GM18517 (cell line): ENCODE measurements around the gene VWA1.
"Not testable (repeated sequence)": the region's sequence is repeated elsewhere in the genome, so short reads cannot be mapped to it uniquely, and the experiment has no call there.

Experiments
- ATAC-seq: cut with Tn5 transposase; IDR thresholded peaks from one replicate; pipeline ENCODE4 v1.9.1; 2021; ENCODE audit warnings: mild to moderate bottlenecking, moderate library complexity; ENCODE audit not compliant: unreplicated experiment

The VWA1 gene

DNA sequence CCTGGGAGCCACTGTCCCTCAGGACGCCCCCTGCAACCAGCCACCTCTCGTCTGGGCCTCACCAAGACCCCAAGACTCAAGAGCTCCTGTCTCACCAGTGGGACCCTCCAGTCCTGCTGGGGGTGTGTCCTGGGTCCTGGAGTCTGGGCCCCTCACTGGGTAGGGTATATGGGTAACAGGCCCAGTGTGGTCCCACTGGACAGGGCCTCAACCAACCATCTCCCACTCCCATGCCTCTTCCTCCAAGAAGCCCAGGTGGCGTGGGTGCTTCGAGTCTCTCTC is 725 bp upstream of the VWA1 start:
- no peak for ATAC-seq

DNA sequence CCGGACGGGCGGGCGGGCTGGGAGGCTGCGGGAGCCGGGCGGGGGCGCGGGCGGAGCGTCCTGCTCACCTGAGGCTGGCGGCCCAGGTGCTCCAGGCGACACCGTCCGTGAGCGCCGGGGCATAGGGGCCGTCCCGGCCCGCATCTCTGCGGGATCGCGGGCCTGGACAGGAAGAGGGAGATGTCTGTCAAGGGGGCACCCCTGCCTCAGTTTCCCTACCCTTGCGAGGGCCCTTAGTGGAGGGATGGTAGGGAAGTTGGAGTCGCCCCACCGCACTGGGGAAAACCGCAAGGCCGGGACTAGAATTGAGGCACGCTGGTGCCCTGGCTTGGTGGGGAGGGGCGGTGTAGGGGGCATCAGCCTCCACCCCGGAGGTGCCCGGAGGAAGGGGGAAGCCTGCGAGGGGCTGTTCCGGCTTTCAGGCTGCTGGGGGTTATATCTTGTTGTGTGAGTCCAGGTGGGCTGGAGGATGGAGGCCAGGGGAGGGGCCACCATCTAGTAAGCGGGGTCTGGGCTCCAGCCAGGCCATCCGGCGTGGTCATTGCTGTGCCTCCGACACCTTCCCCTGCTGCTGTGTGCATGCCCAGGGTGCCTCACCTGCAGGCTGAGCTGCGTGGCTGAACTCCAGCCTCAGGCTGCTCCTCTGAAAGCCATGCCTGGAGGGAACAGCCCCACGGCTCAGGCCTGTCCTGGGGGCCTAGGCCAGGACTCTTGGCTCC is 580 bp downstream of the VWA1 start:
- no peak for ATAC-seq

DNA sequence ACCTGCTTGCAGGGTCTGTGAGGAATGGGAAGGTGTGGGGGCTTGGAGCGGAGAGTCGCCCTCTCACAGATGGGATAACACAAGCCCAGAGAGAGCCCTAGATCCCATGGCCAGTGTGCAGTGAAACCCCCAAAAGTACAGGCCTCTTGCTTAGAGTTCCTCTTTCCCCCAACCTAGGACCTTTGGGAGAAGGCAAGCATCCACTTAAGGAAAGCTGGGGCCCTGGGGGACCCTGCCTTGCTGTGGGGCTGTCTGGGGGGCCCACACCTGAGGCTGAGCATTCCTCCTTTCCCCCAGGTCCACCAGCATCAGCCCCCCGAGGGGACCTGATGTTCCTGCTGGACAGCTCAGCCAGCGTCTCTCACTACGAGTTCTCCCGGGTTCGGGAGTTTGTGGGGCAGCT is 1.1 kb downstream of the VWA1 start:
- no peak for ATAC-seq

DNA sequence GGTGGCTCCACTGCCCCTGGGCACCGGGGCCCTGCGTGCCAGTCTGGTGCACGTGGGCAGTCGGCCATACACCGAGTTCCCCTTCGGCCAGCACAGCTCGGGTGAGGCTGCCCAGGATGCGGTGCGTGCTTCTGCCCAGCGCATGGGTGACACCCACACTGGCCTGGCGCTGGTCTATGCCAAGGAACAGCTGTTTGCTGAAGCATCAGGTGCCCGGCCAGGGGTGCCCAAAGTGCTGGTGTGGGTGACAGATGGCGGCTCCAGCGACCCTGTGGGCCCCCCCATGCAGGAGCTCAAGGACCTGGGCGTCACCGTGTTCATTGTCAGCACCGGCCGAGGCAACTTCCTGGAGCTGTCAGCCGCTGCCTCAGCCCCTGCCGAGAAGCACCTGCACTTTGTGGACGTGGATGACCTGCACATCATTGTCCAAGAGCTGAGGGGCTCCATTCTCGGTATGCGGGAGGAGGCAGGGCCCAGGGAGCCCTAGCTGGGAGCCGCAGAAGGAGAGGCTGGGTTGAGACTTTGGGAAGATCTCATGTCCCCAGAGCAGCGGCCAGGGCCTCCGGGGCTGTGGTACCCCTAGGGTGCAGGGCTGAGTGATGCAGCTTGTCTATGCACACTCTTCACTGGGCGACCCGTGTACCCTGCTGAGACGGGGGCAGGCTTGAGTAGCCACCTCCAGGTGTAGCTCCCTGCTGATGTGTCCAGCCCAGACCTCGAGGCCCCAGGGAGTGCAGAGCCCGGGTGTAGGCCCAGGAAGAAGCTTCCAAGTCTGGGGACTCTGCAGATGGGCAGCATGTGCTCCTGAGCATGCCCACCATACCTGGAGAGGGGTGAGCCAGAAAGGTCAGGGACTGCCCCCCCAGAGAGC is 1.8 kb downstream of the VWA1 start:
- ATAC-seq, result no peak

DNA sequence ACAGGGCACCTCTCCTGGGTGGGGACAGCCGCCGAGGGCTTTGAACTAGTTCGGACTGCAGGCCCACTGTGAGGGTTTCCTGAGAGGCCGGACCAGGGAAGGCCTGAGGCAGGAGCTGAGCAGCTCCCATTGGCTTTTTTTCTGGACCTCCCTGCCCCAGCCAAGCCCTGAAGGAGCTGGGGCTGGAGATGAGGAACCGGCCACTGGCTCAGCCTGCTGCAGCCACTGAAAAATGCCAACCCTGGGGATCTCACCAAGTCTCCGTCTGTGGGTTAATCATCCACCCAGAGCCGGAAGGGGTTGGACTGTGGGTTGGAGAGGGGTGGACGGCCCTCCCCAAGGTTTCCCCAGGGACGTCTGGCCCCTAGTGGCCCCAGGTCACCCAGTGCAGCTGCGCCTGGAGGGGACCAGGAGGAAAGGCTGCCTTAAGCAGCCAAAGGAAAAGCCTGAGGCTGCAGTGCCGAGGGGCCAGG is 2.5 kb downstream of the VWA1 start:
- no peak for ATAC-seq

DNA sequence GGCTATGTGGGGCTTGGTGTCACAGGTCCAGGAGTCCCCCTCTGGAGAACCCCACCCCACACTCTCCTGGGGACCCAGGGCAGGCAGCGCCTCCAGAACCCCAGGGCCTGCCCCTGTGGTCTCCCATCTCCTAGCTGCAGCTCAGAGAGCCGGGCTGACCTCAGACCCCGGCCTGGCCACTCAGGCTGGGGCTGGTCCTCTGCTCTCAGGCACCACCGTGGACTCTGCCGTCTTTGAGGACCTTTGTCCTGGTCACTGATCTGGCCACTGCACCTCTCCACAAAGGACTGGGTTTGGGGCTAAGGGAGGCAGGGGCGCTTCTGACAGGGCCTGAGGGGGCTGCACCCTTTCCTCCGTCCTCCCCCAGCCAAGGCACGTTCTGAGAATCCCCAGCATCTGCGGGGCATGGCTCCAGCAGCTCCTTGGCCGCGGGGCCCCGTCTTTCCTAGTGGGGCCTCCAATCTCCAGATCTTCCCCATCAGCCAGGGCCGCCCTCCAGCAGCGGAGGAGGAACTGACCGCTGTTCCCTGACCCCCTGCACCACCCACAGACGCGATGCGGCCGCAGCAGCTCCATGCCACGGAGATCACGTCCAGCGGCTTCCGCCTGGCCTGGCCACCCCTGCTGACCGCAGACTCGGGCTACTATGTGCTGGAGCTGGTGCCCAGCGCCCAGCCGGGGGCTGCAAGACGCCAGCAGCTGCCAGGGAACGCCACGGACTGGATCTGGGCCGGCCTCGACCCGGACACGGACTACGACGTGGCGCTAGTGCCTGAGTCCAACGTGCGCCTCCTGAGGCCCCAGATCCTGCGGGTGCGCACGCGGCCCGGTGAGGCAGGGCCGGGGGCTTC is 3.3 kb downstream of the VWA1 start:
- ATAC-seq, result no peak

DNA sequence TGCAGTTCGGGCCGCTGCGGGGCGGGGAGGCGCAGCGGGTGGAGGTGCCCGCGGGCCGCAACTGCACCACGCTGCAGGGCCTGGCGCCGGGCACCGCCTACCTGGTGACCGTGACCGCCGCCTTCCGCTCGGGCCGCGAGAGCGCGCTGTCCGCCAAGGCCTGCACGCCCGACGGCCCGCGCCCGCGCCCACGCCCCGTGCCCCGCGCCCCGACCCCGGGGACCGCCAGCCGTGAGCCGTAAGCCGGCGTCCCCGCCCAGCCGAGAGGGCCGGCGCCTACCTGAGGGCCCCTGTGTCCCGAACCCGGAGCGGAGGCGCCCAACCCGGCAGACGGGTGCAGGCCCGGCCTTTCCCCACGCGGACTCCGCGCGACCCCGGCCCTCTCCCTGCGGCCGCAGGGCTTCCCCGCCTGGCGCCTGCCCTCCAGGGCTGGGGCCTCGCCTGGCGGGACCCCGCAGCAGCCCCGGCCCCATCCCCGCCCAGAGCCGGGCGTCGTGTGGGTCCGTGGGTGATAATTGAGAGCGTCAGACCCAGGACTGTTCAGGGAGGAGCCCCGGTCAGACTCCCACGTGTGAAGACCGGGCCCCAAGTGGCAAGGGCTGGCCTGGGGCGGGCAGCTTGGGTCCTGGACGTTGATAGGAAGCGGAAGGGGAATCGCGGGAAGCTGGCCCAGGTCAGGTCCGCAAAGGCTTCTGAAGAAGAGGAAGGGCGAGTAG is 4.2 kb downstream of the VWA1 start:
- ATAC-seq, result no peak

DNA sequence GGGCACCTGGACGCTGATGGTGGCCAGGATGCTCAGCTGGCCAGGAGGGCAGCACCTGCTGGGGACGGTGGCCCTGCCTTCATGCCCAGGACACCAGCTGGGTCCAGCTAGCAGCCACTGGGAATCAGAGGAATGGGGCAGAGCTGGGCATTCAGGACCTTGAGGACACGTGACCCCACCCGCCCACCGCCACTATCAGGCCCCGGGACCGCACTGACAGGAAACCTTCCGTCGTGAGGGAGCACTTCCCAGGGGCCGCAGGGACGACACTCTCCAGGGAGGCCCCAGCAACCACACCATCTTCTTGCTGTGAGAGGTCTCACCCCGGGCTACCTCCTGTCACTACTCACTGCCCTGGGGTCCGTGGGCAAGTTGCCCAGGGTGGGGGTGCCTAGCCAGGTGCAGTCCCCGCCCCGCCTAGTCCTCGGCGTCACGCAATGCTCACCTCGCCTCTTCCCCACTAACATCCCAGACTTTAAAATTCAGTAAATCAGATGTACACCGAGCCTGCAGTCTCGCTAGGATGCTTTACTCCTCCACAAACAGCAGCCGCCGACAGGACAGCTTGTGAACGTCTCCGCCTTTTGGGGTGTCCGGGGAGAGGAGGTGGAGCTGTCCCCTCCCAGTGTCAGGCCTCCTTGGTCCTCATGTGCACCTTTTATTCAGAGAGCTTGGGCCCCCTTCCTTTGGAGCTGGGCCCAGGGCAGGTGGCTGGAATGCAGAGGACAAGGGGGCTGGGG is 4.9 kb downstream of the VWA1 start:
- no peak for ATAC-seq

DNA sequence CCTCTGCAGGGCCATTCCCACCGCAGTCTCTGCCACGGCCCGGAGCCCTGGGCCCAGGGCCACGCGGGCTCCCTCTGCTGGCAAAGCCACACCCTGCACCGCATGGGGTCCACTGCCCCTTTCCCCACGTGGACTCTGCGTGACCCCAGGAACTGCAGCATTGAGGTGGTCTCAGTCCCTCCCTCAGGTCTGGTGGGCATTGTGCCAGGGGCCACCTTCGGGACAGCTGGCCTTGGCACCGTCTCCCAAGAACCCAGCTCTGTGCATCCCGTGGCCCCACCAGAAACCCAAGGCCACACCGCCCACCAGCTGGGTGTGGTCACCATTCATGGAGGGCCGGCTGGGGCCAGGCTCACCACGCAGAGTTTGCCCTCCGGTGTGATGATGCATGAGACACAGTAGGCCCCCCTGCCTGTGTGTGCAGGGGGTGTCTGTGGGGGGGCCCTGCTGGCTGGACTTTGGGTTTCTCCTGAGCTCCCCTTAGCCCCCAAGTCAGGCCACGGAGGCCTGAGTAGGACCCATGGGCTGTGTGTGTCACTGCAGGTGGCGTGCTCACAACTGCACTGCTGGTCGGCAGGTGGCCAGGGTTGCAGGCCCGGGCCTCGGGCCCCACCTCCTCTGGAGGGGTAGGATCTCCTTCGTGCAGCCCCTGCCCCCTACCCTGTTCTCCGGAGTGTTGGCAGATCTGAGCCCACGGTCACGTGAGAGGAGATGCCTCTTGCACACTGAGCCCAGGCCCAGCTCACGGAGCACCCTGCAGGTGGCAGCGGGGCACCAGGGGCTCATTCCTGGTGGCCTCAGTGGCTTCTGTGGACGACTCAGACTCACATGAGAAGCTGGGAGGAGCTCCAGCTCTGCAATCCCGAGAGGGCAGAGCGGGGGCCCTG is 5.8 kb downstream of the VWA1 start:
- ATAC-seq, result no peak

DNA sequence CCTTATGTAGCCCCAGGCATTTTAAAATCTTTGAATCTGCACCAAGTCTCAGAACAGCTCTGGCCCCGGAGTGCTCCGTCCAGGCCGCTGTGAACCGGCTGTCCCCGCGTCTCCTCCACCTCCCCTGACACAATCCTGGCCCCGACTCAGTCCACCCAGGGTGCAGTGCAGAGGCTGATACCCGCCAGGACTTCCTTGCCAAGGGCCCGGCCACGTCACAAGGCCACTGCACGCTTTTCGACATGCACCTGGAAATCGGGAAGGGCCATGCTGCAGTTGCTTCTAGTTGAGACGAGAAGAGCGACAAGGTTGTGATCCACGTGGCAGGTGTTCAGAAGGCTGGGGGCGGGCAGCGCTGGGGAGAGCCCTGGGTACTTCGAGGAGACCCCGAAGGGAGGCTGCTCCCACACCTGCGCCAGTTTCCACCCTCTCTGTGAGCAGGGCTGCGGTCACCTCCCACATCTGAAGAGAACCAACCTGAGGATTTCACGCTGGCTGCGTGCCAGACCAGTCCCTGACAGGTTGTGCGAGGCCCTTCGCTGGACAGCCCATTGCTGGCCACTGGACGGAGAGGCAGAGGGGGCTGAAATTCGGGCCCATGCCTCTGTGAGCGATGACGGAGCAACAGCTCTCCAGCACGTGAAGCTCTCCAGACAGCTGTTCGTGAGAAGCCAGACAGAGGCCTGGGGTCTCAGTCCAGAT is 6.7 kb downstream of the VWA1 start:
- no peak for ATAC-seq

DNA sequence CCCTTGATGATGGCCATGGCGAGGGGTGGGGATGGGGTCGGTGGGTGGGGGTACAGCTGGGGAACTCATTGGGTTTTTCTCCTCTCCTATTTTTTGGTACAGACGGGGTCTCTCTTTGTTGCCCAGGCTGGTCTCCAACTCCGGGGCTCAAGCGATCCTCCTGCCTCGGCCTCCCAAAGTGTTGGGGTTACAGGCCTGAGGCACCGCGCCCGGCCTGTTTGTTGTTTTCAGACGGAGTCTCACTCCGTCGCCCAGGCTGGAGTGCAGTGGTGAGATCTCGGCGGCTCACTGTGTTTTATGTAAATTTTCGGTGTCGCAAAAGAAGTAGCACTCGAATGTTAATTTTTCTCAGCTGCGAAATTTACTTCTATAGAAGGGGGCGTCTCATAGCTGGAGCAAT is 11.1 kb downstream of the VWA1 start:
- not testable (repeated sequence) for ATAC-seq

DNA sequence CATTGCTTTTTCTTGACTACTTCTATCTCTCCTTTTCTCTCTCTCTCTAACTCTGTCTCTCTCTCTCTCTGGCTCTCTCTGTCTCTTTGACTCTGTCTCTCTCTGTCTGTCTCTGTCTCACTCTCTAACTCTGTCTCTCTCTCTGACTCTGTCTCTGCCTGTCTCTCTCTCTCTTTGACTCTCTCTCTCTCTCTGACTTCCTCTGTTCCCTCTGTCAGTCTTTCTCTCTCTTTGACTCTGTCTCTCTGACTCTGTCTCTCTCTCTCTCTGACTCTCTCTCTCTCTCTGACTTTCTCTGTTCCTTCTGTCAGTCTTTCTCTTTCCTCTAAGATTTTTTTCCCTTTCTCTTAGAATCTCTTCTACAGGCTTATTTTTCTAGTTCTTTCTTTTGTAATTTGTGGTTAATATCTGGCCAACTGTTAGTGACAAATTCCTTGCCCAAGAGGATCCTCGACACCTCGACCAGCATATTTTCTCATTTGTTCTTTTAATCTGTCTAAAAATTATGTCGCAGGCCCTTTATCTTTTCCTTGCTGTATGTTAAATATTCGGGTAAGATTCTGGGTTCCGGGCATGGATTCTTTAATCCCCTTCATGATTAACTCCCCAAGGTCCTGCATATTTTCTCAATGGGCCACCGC is 13.7 kb downstream of the VWA1 start, which contains the start of gene ATAD3C:
Gene ATAD3C (plus strand): TSS at position 591 of the 641 bp plus-strand sequence. CDS start 995 bp downstream, outside the sequence.
- no peak for ATAC-seq

DNA sequence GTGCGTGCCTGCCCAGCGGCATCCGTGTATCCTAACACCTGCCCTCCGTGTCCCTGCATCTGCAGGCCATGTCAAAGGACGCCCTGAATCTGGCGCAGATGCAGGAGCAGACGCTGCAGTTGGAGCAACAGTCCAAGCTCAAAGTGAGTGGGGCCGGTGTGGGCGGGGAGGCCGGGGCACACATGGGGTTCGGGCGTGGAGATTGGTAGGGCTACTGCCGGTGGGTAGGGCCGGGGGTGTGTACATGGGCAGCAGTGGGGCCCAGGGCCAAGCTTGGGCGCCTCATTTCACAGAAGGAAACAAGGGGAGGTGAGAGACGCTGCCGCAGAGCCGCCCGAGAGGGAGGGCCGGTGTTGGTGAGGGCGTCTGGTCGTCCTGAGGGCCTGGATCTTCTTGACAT is 15.1 kb downstream of the VWA1 start:
- not testable (repeated sequence) for ATAC-seq

DNA sequence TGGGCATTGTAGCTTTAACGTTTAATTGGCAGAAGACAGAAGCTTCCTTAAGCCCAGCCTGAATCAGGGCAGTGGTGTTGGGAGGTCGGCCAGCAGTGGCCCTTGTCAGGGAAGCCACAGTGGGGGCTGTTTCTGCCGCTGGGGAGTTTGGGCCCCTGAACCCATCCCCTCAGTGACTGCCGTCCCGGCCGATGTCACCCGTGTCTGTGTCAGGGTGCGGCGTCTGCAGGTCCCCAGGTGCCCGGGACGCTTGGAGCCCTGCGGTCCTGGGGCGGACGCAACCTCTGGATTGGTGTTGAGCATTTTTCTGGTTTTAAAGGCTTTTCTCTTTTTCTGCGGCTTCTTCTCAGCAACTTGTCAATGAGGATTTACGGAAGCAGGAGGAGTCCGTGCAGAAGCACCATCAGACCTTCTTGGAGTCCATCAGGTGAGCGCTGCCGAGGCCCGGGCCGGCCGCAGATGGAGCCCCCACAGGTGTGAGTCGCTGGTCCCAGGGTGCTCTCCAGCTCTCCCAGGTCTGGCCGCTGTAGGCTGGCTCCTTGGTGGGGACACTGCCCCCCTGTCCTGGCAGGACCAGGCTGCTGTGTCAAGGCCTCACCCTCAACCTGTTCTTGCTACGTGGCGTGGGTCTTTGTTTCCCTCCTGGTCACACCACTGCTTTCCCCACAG is 16.3 kb downstream of the VWA1 start:
- no peak for ATAC-seq

DNA sequence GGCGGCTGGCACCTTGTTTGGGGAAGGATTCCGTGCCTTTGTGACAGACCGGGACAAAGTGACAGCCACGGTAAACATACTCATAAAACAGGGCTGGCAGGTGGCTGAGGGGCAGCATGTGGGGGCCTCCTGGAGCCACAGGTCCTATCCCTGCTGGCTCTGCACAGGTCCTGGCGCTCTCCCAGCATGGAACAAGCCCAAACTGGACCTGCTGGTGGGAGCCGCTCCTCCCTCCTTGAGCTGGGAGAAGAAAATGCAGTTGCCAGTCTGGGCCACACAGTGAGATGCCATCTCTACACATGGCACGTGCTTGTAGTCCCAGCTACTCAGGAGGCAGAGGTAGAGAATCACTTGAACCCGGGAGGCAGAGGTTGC is 16.9 kb downstream of the VWA1 start:
- ATAC-seq, result not testable (repeated sequence)

DNA sequence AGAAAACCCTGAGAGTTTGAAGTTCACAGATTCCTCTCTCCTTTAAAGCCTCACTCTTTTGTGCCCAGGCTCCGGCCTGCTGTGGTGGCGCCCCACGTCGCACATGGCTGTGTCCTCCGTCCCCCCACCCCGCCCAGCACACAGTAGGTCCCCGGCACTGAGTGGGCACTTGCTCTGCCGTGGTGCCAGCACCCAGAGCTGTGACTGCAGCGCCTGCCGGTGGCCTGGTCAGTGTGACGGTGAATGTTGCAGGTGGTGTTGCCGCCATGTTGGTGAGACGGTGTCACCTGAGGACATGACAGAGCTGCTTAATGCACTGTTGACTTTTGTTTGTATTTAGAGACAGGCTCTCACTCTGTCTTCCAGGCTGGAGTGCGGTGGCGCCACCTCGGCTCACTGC is 17.4 kb downstream of the VWA1 start:
- no peak for ATAC-seq

DNA sequence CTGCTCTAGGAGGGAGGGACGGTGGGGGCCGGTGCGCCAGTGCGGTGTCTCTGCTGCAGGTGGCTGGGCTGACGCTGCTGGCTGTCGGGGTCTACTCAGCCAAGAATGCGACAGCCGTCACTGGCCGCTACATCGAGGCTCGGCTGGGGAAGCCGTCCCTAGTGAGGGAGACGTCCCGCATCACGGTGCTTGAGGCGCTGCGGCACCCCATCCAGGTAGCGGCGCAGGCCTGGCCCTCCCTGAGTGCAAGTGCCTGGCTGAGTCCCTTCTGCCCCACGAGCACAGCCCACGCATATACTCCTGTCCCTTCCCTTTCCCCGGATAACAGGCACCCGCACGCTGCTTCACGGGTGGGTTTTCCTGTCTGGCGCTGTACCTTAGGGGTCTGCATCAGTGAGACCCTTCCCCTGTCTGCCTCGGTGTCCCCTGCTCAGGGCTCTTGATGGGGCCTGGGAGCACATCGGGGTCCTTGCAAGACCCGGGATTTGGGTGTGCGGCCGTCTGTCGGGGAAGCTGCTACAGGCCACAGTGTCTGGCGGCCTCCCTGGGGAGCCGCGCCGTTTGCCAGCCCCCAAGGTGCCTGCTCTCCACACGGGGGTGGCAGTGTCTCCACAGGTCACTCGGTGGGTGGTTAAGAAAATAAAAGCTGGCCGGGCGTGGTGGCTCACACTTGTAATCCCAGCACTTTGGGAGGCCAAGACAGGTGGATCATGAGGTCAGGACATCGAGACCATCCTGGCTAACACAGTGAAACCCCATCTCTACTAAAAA is 19.0 kb downstream of the VWA1 start:
- ATAC-seq, result not testable (repeated sequence)
